ENCODE measurements around the gene ACO2. TPM values are rescaled to one million over a fixed set of nuclear protein-coding genes. Genes with fewer than 3 reads are reported as not detected.

The ACO2 gene
- total RNA-seq, 1 experiment from 2014 or later: 66.6 TPM

GRCh38 chr22:41485033-41485432 is 16.1 kb downstream of the ACO2 start:
- no peak overlapping the region for H2BK12ac ChIP-seq (ENCODE audit: insufficient read length, low read depth, low read length)
- H4K91ac ChIP-seq (ENCODE audit: insufficient read length, low read depth, low read length): no peak overlapping the region
- no peak overlapping the region for H3K56ac ChIP-seq (ENCODE audit: insufficient read length, low read depth, low read length)
- H4K8ac ChIP-seq (replicated peaks; ENCODE audit: insufficient read length, low read depth, low read length): no peak overlapping the region
- H3K27ac ChIP-seq (ENCODE audit: insufficient read length, low read depth, low read length): no peak overlapping the region
- H4K5ac ChIP-seq (ENCODE audit: insufficient read length, low read depth, low read length): no peak overlapping the region
- no peak overlapping the region for H3K4me3 Mint-ChIP-seq
- H3K4me1 ChIP-seq (ENCODE audit: insufficient read depth, low read length): peaks cover 26% of the 10 kb centered on the region
- no peak overlapping the region for H2BK120ac ChIP-seq (ENCODE audit: low read depth, low read length, poor library complexity, severe bottlenecking)
- H3K27ac Mint-ChIP-seq: peak overlapping the region in 2 of 3 experiments; percentile 18 to 67; a peak in 2 of 7 replicates
- H3K18ac ChIP-seq (ENCODE audit: insufficient read length, low read depth, low read length): no peak overlapping the region
- H3K9me3 Mint-ChIP-seq: no peaks in the 10 kb centered on the region
- peaks cover 10% of the 10 kb centered on the region; the same call in 1 of the 2 replicates for H3K79me2 ChIP-seq (ENCODE audit: insufficient read depth, low read length)
- H3K4ac ChIP-seq (ENCODE audit: low read depth, low read length): no peak overlapping the region
- no peak overlapping the region for H2BK5ac ChIP-seq (ENCODE audit: insufficient read length, low read length)
- H3K36me3 Mint-ChIP-seq (ENCODE audit: insufficient read depth in 1 of 3, low read depth in 3 of 3): no peaks in the 10 kb centered on the region; a peak in 1 of 7 replicates
- peaks cover 70 to 75% of the 10 kb centered on the region in 2 experiments for H3K4me1 Mint-ChIP-seq
- no peak overlapping the region for H2BK15ac ChIP-seq (ENCODE audit: low read depth, low read length)
- TF ChIP-seq CTCF (conservative IDR thresholded peaks at IDR 0.05): no peak
- no peaks in the 10 kb centered on the region for H3K27me3 ChIP-seq (ENCODE audit: insufficient read depth, low read length)
- H3T11ph ChIP-seq (ENCODE audit: low read length): no peak overlapping the region
- no peak overlapping the region for H2AK5ac ChIP-seq (ENCODE audit: insufficient read length, low read length)
- WGBS (ENCODE audit: extremely low coverage, insufficient read length, low lambda C conversion rate): no CpG with 5 or more reads among the region's 7 CpGs
- H2BK20ac ChIP-seq (ENCODE audit: low read depth, low read length, poor library complexity, severe bottlenecking): no peak overlapping the region
- no peaks in the 10 kb centered on the region for H3K9me3 ChIP-seq (ENCODE audit: control insufficient read depth, low read depth, low read length)
- H3K79me1 ChIP-seq (ENCODE audit: insufficient read depth, low read depth, low read length, poor library complexity, severe bottlenecking): peaks cover 5% of the 10 kb centered on the region
- no peak overlapping the region for H2AFZ ChIP-seq (ENCODE audit: low read length)
- H3K4me2 ChIP-seq (ENCODE audit: insufficient read depth, insufficient read length, low read length): no peak overlapping the region
- peaks cover 2% of the 10 kb centered on the region; the same call in 1 of the 2 replicates for H3K27me3 Mint-ChIP-seq (ENCODE audit: low read depth)
- H3K23ac ChIP-seq (ENCODE audit: insufficient read length, low read depth, low read length): no peak overlapping the region
- no peak overlapping the region for H3K9ac ChIP-seq (ENCODE audit: extremely low read depth, insufficient read length, low read length)
- DNase-seq: no peak
- H3K23me2 ChIP-seq (ENCODE audit: insufficient read length, low read depth, low read length, poor library complexity, severe bottlenecking): no peaks in the 10 kb centered on the region
- H4K20me1 ChIP-seq (ENCODE audit: control insufficient read depth, insufficient read depth, insufficient read length): peaks cover 2% of the 10 kb centered on the region
- no peak overlapping the region for H3K14ac ChIP-seq (ENCODE audit: insufficient read depth, low read length)

Data from H9 (cell line).